K562 (cell line): ENCODE results near the gene LAGE3. TPM values are rescaled to one million over a fixed set of nuclear protein-coding genes. Genes with fewer than 3 reads are reported as not detected.

ENCODE experiments used
- CSDE1 ChIP-seq, 2 experiments: fragments of 450-650 bp; IDR thresholded peaks; 2 replicates each; pipeline ENCODE4 v1.6.1; 2016; ENCODE audit warnings: mild to moderate bottlenecking in 1 of 2
- MGA ChIP-seq: fragments of 450-650 bp; IDR thresholded peaks from 2 replicates; pipeline ENCODE4 v1.6.1; 2016; ENCODE audit warnings: mild to moderate bottlenecking, moderate library complexity
- SLC30A9 ChIP-seq: fragments of 250-450 bp; sonication (Bioruptor Pico); IDR thresholded peaks from 2 replicates; pipeline ENCODE4 v1.8.0; 2022; ENCODE audit warnings: mild to moderate bottlenecking, moderate library complexity
- SMAD3 ChIP-seq: fragments of 450-650 bp; formaldehyde crosslinking; conservative IDR thresholded peaks from 2 replicates; pipeline ENCODE4 v1.4.0; 2020; ENCODE audit warnings: mild to moderate bottlenecking
- ZFP1 ChIP-seq: fragments of 450-650 bp; formaldehyde crosslinking; IDR thresholded peaks from 2 replicates; pipeline ENCODE4 v1.4.0; 2020; ENCODE audit warnings: mild to moderate bottlenecking, mixed read lengths
- ZNF311 ChIP-seq: fragments of 250-450 bp; sonication (Bioruptor Pico); IDR thresholded peaks from 2 replicates; pipeline ENCODE4 v1.4.0; 2020; ENCODE audit warnings: mild to moderate bottlenecking, moderate library complexity
- ZNF551 ChIP-seq: fragments of 250-450 bp; sonication (Bioruptor Pico); IDR thresholded peaks from 2 replicates; pipeline ENCODE4 v1.5.0; 2021; ENCODE audit warnings: mild to moderate bottlenecking, moderate library complexity
- polyA plus RNA-seq, 8 experiments: library from polyadenylated mRNA; depleted of rRNA in 4 of 8; stranded (reverse) in 5 of 8; unstranded in 3 of 8; fragments of >200 nt; fragmentation: Nextera tagmentation in 2 of 8; fragmentation: Illumina TruSeq in 1 of 8; extraction: Ambion mirVana in 2 of 8; extraction: Trizol in 1 of 8; gene quantifications; 2 replicates each; pipeline versions ENCODE4 v1.2.1 to v1.2.3, GENCODE V29; 2011 to 2014; ENCODE audit warnings: inconsistent platforms in 1 of 8, missing spikeins in 1 of 8
- total RNA-seq, 7 experiments: library from RNA; depleted of rRNA in 6 of 7; stranded (reverse); fragments of >200 nt in 6 of 7; fragmentation: Illumina TruSeq in 2 of 7; extraction: Trizol in 2 of 7; gene quantifications; 2 replicates each; pipeline versions ENCODE4 v1.2.1 to v1.2.3, GENCODE V29; 2011 to 2021; ENCODE audit warnings: low replicate concordance in 1 of 7
- TF ChIP-seq, protein P1 (sequence below): fragments of 200-800 bp; sonication (Bioruptor generic); IDR thresholded peaks from 2 replicates; pipeline ENCODE4 v1.6.1; 2017; ENCODE audit warnings: missing genetic modification characterization, missing compliant biosample characterization
- TF ChIP-seq, protein P2 (sequence below): fragments of 450-650 bp; IDR thresholded peaks from 2 replicates; pipeline ENCODE4 v1.7.0; 2016; ENCODE audit warnings: borderline replicate concordance
- TF ChIP-seq, protein P3 (sequence below): fragments of 250-450 bp; sonication (Bioruptor Pico); IDR thresholded peaks from 2 replicates; pipeline ENCODE4 v1.8.0; 2021; ENCODE audit warnings: moderate library complexity, mild to moderate bottlenecking, inconsistent platforms

The LAGE3 gene
- total and polyA plus RNA-seq, 9 of the 15 experiments (the other 6 are each of a cell fraction or from before 2014, with no cell fraction given): 28.2 to 125 (median 35.8) TPM

DNA sequence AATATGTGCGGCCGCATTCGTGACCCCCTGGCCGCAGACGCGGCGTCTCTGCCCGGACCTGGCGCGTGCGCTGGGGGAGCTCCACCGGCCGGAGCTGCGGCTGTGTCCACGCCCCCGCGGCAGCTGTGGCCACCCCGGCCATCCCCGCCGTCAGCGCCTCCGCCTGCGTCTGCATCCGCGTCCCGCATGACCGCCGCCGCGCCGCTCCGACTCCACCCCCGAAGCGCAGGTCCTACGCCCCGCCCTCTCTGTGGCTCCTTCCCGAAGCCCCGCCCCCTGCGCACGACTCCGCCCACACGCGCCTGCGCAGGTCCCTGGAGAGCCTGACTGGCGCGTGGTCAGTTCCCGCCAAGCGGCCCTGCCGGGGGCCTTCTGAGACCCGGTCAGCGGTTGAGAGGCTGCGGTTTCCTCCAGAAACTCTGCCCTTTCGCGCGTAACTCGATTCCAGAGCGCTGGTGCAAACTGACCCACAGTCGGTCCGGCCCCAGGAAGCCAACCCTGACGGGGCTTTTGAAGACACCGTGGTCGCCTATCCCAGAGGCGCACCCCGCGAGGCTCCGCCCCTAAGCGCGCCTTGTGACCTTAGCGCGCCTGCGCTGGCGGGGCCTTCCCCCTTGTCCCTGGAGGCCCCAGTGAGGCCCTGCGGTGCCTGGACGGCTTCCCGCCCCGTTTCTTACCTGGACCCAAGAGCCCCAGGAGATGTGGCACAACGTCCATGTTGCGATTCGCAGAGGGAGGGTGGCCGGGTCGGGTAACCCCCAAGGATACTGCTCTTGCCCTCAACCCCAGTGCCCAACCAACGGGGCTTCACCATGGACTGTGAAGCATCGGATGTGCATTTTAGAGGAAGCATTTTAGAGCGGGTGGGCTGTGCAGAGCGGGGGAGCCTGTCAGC, at the start of gene LAGE3 (continued):
- TF ChIP-seq, protein P1, sequence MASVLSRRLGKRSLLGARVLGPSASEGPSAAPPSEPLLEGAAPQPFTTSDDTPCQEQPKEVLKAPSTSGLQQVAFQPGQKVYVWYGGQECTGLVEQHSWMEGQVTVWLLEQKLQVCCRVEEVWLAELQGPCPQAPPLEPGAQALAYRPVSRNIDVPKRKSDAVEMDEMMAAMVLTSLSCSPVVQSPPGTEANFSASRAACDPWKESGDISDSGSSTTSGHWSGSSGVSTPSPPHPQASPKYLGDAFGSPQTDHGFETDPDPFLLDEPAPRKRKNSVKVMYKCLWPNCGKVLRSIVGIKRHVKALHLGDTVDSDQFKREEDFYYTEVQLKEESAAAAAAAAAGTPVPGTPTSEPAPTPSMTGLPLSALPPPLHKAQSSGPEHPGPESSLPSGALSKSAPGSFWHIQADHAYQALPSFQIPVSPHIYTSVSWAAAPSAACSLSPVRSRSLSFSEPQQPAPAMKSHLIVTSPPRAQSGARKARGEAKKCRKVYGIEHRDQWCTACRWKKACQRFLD (CRISPR knock-in tag): no peak
- no peak for TF ChIP-seq ZNF311 (CRISPR knock-in tag)
- TF ChIP-seq ZNF551: no peak
- TF ChIP-seq MGA: peak; percentile 100
- TF ChIP-seq CSDE1 (IDR thresholded peaks at IDR 0.05): no peak
- TF ChIP-seq, protein P2, sequence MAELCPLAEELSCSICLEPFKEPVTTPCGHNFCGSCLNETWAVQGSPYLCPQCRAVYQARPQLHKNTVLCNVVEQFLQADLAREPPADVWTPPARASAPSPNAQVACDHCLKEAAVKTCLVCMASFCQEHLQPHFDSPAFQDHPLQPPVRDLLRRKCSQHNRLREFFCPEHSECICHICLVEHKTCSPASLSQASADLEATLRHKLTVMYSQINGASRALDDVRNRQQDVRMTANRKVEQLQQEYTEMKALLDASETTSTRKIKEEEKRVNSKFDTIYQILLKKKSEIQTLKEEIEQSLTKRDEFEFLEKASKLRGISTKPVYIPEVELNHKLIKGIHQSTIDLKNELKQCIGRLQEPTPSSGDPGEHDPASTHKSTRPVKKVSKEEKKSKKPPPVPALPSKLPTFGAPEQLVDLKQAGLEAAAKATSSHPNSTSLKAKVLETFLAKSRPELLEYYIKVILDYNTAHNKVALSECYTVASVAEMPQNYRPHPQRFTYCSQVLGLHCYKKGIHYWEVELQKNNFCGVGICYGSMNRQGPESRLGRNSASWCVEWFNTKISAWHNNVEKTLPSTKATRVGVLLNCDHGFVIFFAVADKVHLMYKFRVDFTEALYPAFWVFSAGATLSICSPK: no peak
- TF ChIP-seq SMAD3 (CRISPR knock-in tag): peak; percentile 75; the same call in 1 of the 2 replicates
- TF ChIP-seq, protein P3, sequence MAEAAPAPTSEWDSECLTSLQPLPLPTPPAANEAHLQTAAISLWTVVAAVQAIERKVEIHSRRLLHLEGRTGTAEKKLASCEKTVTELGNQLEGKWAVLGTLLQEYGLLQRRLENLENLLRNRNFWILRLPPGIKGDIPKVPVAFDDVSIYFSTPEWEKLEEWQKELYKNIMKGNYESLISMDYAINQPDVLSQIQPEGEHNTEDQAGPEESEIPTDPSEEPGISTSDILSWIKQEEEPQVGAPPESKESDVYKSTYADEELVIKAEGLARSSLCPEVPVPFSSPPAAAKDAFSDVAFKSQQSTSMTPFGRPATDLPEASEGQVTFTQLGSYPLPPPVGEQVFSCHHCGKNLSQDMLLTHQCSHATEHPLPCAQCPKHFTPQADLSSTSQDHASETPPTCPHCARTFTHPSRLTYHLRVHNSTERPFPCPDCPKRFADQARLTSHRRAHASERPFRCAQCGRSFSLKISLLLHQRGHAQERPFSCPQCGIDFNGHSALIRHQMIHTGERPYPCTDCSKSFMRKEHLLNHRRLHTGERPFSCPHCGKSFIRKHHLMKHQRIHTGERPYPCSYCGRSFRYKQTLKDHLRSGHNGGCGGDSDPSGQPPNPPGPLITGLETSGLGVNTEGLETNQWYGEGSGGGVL (CRISPR knock-in tag): no peak
- no peak for TF ChIP-seq SLC30A9 (CRISPR knock-in tag)
- no peak for TF ChIP-seq ZFP1 (CRISPR knock-in tag)
